SK-N-SH (cell line): Measurements from ENCODE around the gene LONP2.

ENCODE experiments used
- CTCF ChIP-seq: fragments of 200-600 bp; sonication (generic); IDR thresholded peaks from 2 replicates; pipeline ENCODE4 v1.6.1; 2017; ENCODE audit warnings: antibody characterized with exemption, mild to moderate bottlenecking, moderate library complexity
- FOXM1 ChIP-seq: IDR thresholded peaks from 2 replicates; pipeline ENCODE4 v1.4.0; 2012; ENCODE audit warnings: low read depth, mild to moderate bottlenecking
- POLR2AphosphoS5 ChIP-seq: IDR thresholded peaks from 2 replicates; pipeline ENCODE4 v1.6.1; 2012; ENCODE audit warnings: low read depth, low read length
- SMC3 ChIP-seq: IDR thresholded peaks from 2 replicates; pipeline ENCODE4 v1.6.1; 2012; ENCODE audit warnings: low read depth, low read length, improper control_type of control experiment
- YY1 ChIP-seq: IDR thresholded peaks from 2 replicates; pipeline ENCODE4 v1.4.0; 2012; ENCODE audit warnings: low read depth, mild to moderate bottlenecking

- TF ChIP-seq CTCF: no peak
- no peak for TF ChIP-seq SMC3
- no peak for TF ChIP-seq FOXM1
- no peak for TF ChIP-seq POLR2AphosphoS5
- TF ChIP-seq YY1: no peak
Measured at GRCh38 chr16:48321317-48322036, 77.4 kb downstream of the LONP2 start.
